ENCODE measurements around the gene MAN2C1. TPM values are rescaled to one million over a fixed set of nuclear protein-coding genes. Genes with fewer than 3 reads are reported as not detected.
A peak's percentile ranks its signal among the peaks of the same experiment; 100 is the strongest.

MAN2C1 gene
- total and polyA plus RNA-seq, 4 donors = 49.2 to 768 (median 227) TPM

DNA sequence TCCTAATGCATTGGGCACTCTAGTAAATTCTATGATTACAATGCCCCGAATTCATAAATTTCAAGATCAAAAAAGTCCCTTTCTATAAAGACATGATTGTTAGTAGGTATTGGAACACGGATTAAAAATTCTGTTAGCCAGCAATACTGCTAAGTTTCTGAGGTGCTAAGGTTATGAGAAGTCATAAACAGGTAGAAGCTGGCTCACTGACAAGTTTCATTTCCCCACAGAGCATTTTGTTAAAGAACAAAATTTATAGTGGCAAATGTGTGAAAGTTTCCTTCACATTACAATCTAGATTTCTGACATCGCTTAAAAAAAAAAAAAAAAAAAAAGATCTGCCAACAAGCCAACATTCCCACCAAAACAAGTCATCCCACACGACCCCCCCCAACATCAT, 12.4 kb upstream of the MAN2C1 start:
- H3K27ac ChIP-seq (ENCODE audit: low read depth in 1 of 2, low read length in 2 of 2) = no peak overlapping the region
- intact Hi-C loops (cut with DNase I) = no loop called here
- no peaks in the 10 kb centered on the region for H3K4me1 ChIP-seq (ENCODE audit: control insufficient read depth in 1 of 2, insufficient read depth in 2 of 2, low read length in 2 of 2)
- H3K9me3 ChIP-seq (ENCODE audit: control insufficient read depth, low read length) = no peaks in the 10 kb centered on the region
- H3K27me3 ChIP-seq (ENCODE audit: control insufficient read depth in 1 of 2, insufficient read depth in 2 of 2, low read length in 1 of 2) = no peaks in the 10 kb centered on the region
- WGBS, 2 donors = 80 to 82% methylated on average over 4 of the region's 4 CpGs
- DNase-seq = no peak
- no peak overlapping the region for H3K4me3 ChIP-seq (ENCODE audit: low read length in 2 of 2)
- H3K36me3 ChIP-seq (ENCODE audit: control insufficient read depth in 1 of 2, insufficient read depth in 2 of 2, low read length in 1 of 2) = peaks cover 8 to 15% of the 10 kb centered on the region in 2 donors
- ATAC-seq (ENCODE audit: low FRiP score) = no peak

DNA sequence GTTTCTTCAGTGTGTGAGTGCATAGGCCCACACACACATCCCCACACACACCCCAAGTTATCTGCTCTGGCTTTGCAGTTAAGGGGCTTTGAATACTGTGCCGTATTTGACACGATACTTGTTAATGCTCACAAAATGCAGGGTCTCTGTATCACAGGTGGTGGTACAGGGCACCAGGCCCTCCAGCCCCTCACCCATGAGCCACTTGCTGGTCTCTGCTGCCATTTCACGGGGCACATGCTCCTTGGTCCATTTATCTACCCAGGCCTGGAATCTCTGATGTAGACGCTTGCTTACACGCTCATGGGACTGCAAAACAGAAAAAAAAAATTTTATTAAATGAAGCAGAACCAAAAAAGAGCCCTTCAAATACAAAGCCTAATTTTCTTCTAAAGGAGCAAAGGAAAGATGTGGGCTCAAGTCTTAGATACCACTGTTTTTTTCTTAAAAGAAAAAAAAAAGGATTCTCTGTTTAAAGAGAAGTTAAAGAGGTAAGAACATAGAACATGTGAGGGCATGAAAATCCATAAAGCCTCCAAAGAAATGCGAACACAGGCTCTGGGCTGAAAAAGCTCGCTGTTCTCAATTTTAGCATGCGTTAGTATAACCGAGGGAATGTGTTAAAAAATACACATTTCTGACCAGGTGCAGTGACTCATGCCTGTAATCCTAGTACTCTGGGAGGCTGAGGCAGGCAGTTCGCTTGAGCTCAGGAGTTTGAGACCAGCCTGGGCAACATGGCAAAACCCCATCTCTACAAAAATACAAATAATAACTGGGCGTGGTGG, 3.7 kb upstream of the MAN2C1 start:
- H3K27me3 ChIP-seq (ENCODE audit: control insufficient read depth in 1 of 2, insufficient read depth in 2 of 2, low read length in 1 of 2) = no peaks in the 10 kb centered on the region
- H3K4me1 ChIP-seq (ENCODE audit: control insufficient read depth in 1 of 2, insufficient read depth in 2 of 2, low read length in 2 of 2) = no peaks in the 10 kb centered on the region
- 86 to 91% methylated on average over 11 of the region's 11 CpGs for WGBS, 2 donors
- no peaks in the 10 kb centered on the region for H3K9me3 ChIP-seq (ENCODE audit: control insufficient read depth, low read length)
- ATAC-seq (ENCODE audit: low FRiP score) (no peak), DNase-seq (no peak)
- intact Hi-C loops (cut with DNase I) = loop anchor here in 1 of 2 donors (10.0 kb wide), 1 partner anchor 53 kb away; no protein-coding TSS in a partner anchor
- H3K36me3 ChIP-seq (ENCODE audit: control insufficient read depth in 1 of 2, insufficient read depth in 2 of 2, low read length in 1 of 2) = peaks cover 7 to 10% of the 10 kb centered on the region in 2 donors
- H3K27ac ChIP-seq (ENCODE audit: low read depth in 1 of 2, low read length in 2 of 2) = no peak overlapping the region
- no peak overlapping the region for H3K4me3 ChIP-seq (ENCODE audit: low read length in 2 of 2)

DNA sequence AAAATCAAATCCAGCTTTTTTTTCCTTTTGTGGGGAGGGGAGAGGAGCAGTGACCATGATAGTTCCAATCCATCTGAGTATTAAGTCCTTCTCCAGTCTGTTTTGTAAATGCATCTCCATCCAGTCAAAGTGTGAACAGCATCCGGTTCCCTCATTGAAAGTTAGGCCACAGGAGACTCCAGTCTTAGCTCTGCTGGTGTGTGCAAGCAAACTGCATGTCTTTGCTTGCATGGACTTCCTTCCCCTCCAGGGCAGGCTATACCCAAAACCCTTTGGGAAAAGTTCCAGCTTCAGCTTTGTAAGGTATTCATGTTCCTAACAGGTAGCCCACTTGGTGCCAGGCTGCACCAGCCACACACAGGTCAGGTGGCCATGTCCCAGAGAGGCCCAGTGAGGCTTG, 3.1 kb upstream of the MAN2C1 start:
- no peaks in the 10 kb centered on the region for H3K9me3 ChIP-seq (ENCODE audit: control insufficient read depth, low read length)
- 74 to 79% methylated on average over 1 of the region's 1 CpG for WGBS, 2 donors
- H3K27me3 ChIP-seq (ENCODE audit: control insufficient read depth in 1 of 2, insufficient read depth in 2 of 2, low read length in 1 of 2) = no peaks in the 10 kb centered on the region
- no peak for DNase-seq
- intact Hi-C loops (cut with DNase I) = loop anchor here in 1 of 2 donors (10.0 kb wide), 1 partner anchor 53 kb away; no protein-coding TSS in a partner anchor
- H3K4me3 ChIP-seq (ENCODE audit: low read length in 2 of 2) = no peak overlapping the region
- H3K4me1 ChIP-seq (ENCODE audit: control insufficient read depth in 1 of 2, insufficient read depth in 2 of 2, low read length in 2 of 2) = no peaks in the 10 kb centered on the region
- H3K36me3 ChIP-seq (ENCODE audit: control insufficient read depth in 1 of 2, insufficient read depth in 2 of 2, low read length in 1 of 2) = peaks cover 4 to 10% of the 10 kb centered on the region in 2 donors
- H3K27ac ChIP-seq (ENCODE audit: low read depth in 1 of 2, low read length in 2 of 2) = no peak overlapping the region
- ATAC-seq (ENCODE audit: low FRiP score) = no peak

DNA sequence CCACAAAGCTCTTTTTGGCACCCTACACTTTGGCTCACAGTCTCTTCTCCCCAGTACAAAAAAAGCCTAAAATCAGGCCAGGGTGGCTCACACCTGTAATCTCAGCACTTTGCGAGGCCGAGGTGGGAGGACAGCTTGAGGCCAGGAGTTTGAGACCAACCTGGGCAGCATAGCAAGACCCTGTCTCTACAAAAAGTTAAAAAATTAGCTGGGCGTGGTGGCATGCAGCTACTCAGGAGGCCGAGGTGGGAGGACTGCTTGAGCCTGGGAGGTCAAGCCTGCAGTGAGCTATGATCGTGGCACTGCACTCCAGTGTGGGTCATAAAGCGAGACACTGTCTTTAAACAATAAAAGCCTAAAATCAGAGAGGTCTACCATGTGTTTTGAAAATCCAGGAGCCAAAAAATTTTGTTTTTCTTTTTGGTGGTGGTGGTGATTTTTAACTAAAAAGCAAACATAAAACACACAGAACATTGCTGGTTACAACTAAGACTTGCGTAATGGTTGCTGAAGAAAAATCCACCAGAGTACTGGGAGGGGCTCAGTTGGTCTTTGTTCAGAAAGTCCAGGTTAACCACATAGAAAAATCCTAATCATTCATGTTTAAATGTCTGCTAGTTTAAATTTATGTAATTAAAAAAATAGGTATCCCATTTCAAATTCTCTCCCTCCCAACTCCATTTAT, 1.6 kb upstream of the MAN2C1 start:
- no peak for DNase-seq
- WGBS, 2 donors = 91 to 96% methylated on average over 7 of the region's 7 CpGs
- Histone ChIP-seq H3K27me3 (ENCODE audit: control insufficient read depth in 1 of 2, insufficient read depth in 2 of 2, low read length in 1 of 2) (no peaks in the 10 kb centered on the region), H3K36me3 (ENCODE audit: control insufficient read depth in 1 of 2, insufficient read depth in 2 of 2, low read length in 1 of 2) (peaks cover 4 to 8% of the 10 kb centered on the region in 2 donors), H3K4me3 (ENCODE audit: low read length in 2 of 2) (no peak overlapping the region), H3K4me1 (ENCODE audit: control insufficient read depth in 1 of 2, insufficient read depth in 2 of 2, low read length in 2 of 2) (no peaks in the 10 kb centered on the region), H3K9me3 (ENCODE audit: control insufficient read depth, low read length) (no peaks in the 10 kb centered on the region), H3K27ac (ENCODE audit: low read depth in 1 of 2, low read length in 2 of 2) (no peak overlapping the region)
- no peak for ATAC-seq (ENCODE audit: low FRiP score)
- intact Hi-C loops (cut with DNase I) = loop anchor here (5.0 to 10.0 kb wide), 3 partner anchors 55 to 255 kb away; partner anchors contain the start of genes SIN3A (in 1 of the 2) and SNUPN (in 1 of the 2)

DNA sequence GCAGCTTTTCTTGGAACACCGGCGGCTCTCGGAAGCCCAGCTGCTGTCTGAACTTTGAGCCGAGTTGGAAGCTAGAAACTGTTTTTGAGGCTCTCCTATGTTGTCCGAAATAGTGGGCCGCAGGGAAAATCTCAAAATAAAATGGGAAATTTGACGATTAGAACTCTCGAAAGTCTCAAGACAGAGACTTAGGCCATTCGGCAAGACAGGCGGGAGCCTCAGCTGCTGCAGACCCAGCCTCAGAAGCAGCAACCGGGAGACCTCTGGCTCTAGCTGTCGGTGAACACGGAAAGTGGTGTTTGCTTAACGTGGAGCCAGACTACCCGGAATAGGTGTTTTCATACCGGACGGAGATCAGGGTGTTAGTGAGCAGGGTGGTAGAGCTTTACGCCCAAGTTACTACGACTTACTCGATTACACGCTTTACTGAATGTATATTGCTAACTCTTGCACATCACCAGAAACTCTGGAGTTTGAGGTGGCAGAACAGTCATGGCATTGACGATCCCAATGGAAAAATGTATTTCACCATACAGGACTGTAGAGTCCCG, 357 bp upstream of the MAN2C1 start:
- H3K27me3 ChIP-seq (ENCODE audit: control insufficient read depth in 1 of 2, insufficient read depth in 2 of 2, low read length in 1 of 2) = no peaks in the 10 kb centered on the region
- H3K36me3 ChIP-seq (ENCODE audit: control insufficient read depth in 1 of 2, insufficient read depth in 2 of 2, low read length in 1 of 2) = peaks cover 0 to 4% of the 10 kb centered on the region in 2 donors
- peak overlapping the region; percentile 1 to 90 for H3K27ac ChIP-seq (ENCODE audit: low read depth in 1 of 2, low read length in 2 of 2)

DNA sequence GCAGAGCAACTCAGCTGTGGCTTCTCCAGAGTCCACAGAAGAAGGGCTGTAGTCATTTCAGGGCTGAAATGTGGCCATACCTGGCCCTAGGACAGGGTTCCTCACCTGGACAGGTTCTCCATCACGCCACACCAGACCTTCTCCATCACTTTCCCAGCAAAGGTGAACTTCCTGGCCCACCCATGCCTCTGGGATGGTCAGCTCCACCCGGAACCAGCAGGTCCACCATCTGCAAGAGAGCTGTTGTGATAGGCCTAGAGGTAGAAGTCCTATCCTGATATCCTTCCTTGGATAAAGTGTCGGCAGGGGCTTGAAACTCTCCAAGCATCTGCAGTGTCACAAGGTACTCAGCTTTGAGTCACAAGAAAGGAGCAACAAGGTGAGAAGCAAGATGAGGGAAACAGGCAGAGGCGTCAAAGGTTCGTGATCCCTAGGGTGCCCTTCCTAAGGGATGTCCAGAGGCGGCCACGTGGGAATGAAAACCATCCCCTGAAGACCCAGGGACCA, 948 bp downstream of the MAN2C1 start:
- Histone ChIP-seq H3K27me3 (ENCODE audit: control insufficient read depth in 1 of 2, insufficient read depth in 2 of 2, low read length in 1 of 2) (no peaks in the 10 kb centered on the region), H3K4me3 (ENCODE audit: low read length in 2 of 2) (no peak overlapping the region), H3K4me1 (ENCODE audit: control insufficient read depth in 1 of 2, insufficient read depth in 2 of 2, low read length in 2 of 2) (no peaks in the 10 kb centered on the region), H3K36me3 (ENCODE audit: control insufficient read depth in 1 of 2, insufficient read depth in 2 of 2, low read length in 1 of 2) (peaks cover 0 to 4% of the 10 kb centered on the region in 2 donors), H3K9me3 (ENCODE audit: control insufficient read depth, low read length) (no peaks in the 10 kb centered on the region), H3K27ac (ENCODE audit: low read depth in 1 of 2, low read length in 2 of 2) (peak overlapping the region in 1 of 2 donors; percentile 29)
- WGBS, 2 donors = 31 to 35% methylated on average over 7 of the region's 7 CpGs
- ATAC-seq (ENCODE audit: low FRiP score) (no peak), DNase-seq (no peak)
- intact Hi-C loops (cut with DNase I) = loop anchor here (2.0 to 10.0 kb wide), 3 partner anchors 85 to 257 kb away; partner anchors contain the start of genes SNUPN (in 2 of the 2) and SIN3A (in 1 of the 2)

More for the DNA sequence above, 357 bp upstream of the MAN2C1 start:
- no peak for DNase-seq
- H3K4me3 ChIP-seq (ENCODE audit: low read length in 2 of 2) = peak overlapping the region; percentile 43 to 59
- H3K4me1 ChIP-seq (ENCODE audit: control insufficient read depth in 1 of 2, insufficient read depth in 2 of 2, low read length in 2 of 2) = no peaks in the 10 kb centered on the region
- H3K9me3 ChIP-seq (ENCODE audit: control insufficient read depth, low read length) = no peaks in the 10 kb centered on the region
- peak; percentile 28 for ATAC-seq (ENCODE audit: low FRiP score)
- intact Hi-C loops (cut with DNase I) = loop anchor here (5.0 to 10.0 kb wide), 2 partner anchors 84 to 256 kb away; partner anchors contain the start of genes SIN3A (in 1 of the 2) and SNUPN (in 1 of the 2)
- WGBS, 2 donors = 1 to 3% methylated on average over 23 of the region's 23 CpGs

DNA sequence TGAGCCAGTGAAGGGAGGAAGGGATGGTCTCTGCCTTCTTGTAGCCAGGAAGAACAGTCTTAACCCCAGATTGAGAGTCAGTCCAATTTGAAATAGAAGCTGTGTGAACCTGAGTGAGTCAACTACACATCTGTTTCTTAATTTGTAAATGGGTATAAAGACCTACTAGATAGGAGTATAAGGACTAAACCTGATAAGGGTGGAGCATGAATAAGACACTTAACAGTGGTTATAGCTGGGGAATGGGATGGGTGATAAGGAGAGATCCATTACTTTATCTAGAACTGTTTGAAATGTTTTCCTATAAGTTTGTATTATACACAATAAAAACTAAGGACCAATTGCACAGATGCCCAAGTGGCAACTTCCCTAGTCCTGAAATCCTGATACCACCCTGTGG, 1.4 kb downstream of the MAN2C1 start:
- Histone ChIP-seq H3K4me1 (ENCODE audit: control insufficient read depth in 1 of 2, insufficient read depth in 2 of 2, low read length in 2 of 2) (no peaks in the 10 kb centered on the region), H3K27ac (ENCODE audit: low read depth in 1 of 2, low read length in 2 of 2) (peak overlapping the region in 1 of 2 donors; percentile 29), H3K36me3 (ENCODE audit: control insufficient read depth in 1 of 2, insufficient read depth in 2 of 2, low read length in 1 of 2) (peaks cover 0 to 4% of the 10 kb centered on the region in 2 donors), H3K9me3 (ENCODE audit: control insufficient read depth, low read length) (no peaks in the 10 kb centered on the region), H3K4me3 (ENCODE audit: low read length in 2 of 2) (no peak overlapping the region), H3K27me3 (ENCODE audit: control insufficient read depth in 1 of 2, insufficient read depth in 2 of 2, low read length in 1 of 2) (no peaks in the 10 kb centered on the region)
- DNase-seq = no peak
- intact Hi-C loops (cut with DNase I) = loop anchor here (2.0 to 10.0 kb wide), 3 partner anchors 85 to 258 kb away; partner anchors contain the start of genes SNUPN (in 2 of the 2) and SIN3A (in 1 of the 2)
- ATAC-seq (ENCODE audit: low FRiP score) = no peak

DNA sequence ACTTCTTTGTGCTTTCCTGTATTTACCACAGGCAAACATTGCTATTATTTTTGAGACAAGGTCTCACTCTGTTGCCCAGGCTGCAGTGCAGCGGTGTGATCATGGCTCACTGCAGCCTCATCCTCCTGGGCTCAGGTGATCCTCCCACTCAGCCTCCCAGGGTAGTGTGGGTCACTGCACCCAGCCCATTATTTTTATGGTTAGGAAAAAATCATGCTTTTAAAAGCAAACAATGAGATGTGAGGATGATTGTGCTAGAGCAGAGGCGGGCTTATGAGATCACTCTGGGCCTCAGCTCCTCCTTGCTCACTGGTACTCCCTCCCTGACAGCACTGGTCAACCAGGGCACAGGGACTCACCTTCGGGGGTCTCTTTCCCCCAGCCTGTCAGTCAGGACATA, 2.2 kb downstream of the MAN2C1 start:
- intact Hi-C loops (cut with DNase I) = loop anchor here (2.0 to 10.0 kb wide), 3 partner anchors 86 to 259 kb away; partner anchors contain the start of genes SNUPN (in 2 of the 2) and SIN3A (in 1 of the 2)
- peaks cover 0 to 3% of the 10 kb centered on the region in 2 donors for H3K36me3 ChIP-seq (ENCODE audit: control insufficient read depth in 1 of 2, insufficient read depth in 2 of 2, low read length in 1 of 2)
- ATAC-seq (ENCODE audit: low FRiP score) = no peak
- no peaks in the 10 kb centered on the region for H3K27me3 ChIP-seq (ENCODE audit: control insufficient read depth in 1 of 2, insufficient read depth in 2 of 2, low read length in 1 of 2)
- no peaks in the 10 kb centered on the region for H3K4me1 ChIP-seq (ENCODE audit: control insufficient read depth in 1 of 2, insufficient read depth in 2 of 2, low read length in 2 of 2)
- no peak overlapping the region for H3K27ac ChIP-seq (ENCODE audit: low read depth in 1 of 2, low read length in 2 of 2)
- no peak overlapping the region for H3K4me3 ChIP-seq (ENCODE audit: low read length in 2 of 2)
- H3K9me3 ChIP-seq (ENCODE audit: control insufficient read depth, low read length) = no peaks in the 10 kb centered on the region
- DNase-seq = no peak
- WGBS, 2 donors = 92 to 94% methylated on average over 3 of the region's 3 CpGs
